H9 (cell line): Measurements from ENCODE around the gene MED15. TPM values are rescaled to one million over a fixed set of nuclear protein-coding genes. Genes with fewer than 3 reads are reported as not detected.

Experiments
- DNase-seq: peaks from one replicate; pipeline ENCODE4 v3.0.0-alpha.2; 2017
- H2AFZ ChIP-seq: one replicate; pipeline ENCODE4 v1.6.1; 2013; ENCODE audit warnings: mild to moderate bottlenecking, low read length, control low read depth, moderate library complexity
- H2AK5ac ChIP-seq: 2 replicates; pipeline ENCODE4 v1.6.1; 2013; ENCODE audit warnings: low read length, control low read depth, mixed read lengths; ENCODE audit not compliant: insufficient read length
- H2BK120ac ChIP-seq: one replicate; pipeline ENCODE4 v1.6.1; 2013; ENCODE audit warnings: low read depth, mild to moderate bottlenecking, low read length, control low read depth, inconsistent platforms; ENCODE audit not compliant: poor library complexity, severe bottlenecking
- H2BK12ac ChIP-seq: 2 replicates; pipeline ENCODE4 v1.6.1; 2013; ENCODE audit warnings: low read length, control low read depth, mixed read lengths, low read depth; ENCODE audit not compliant: insufficient read length
- H2BK15ac ChIP-seq: 2 replicates; pipeline ENCODE4 v1.6.1; 2013; ENCODE audit warnings: low read depth, low read length, control low read depth
- H2BK20ac ChIP-seq: one replicate; pipeline ENCODE4 v1.6.1; 2013; ENCODE audit warnings: low read depth, mild to moderate bottlenecking, low read length, control low read depth, inconsistent platforms; ENCODE audit not compliant: poor library complexity, severe bottlenecking
- H2BK5ac ChIP-seq: 2 replicates; pipeline ENCODE4 v1.6.1; 2013; ENCODE audit warnings: low read length, control low read depth, mixed read lengths; ENCODE audit not compliant: insufficient read length
- H3K14ac ChIP-seq: 2 replicates; pipeline ENCODE4 v1.6.1; 2013; ENCODE audit warnings: low read length, control low read depth; ENCODE audit not compliant: insufficient read depth
- H3K18ac ChIP-seq: 2 replicates; pipeline ENCODE4 v1.6.1; 2013; ENCODE audit warnings: low read depth, mild to moderate bottlenecking, mixed read lengths, low read length, control low read depth; ENCODE audit not compliant: insufficient read length
- H3K23ac ChIP-seq: 2 replicates; pipeline ENCODE4 v1.6.1; 2013; ENCODE audit warnings: low read length, control low read depth, mixed read lengths, low read depth; ENCODE audit not compliant: insufficient read length
- H3K23me2 ChIP-seq: 2 replicates; pipeline ENCODE4 v1.6.1; 2013; ENCODE audit warnings: low read depth, mild to moderate bottlenecking, mixed read lengths, low read length, control low read depth; ENCODE audit not compliant: insufficient read length, poor library complexity, severe bottlenecking
- H3K27ac ChIP-seq: 2 replicates; pipeline ENCODE4 v1.5.1; 2013; ENCODE audit warnings: low read length, control low read depth, mixed read lengths, low read depth; ENCODE audit not compliant: insufficient read length
- H3K27me3 ChIP-seq: 2 replicates; pipeline ENCODE4 v1.6.1; 2013; ENCODE audit warnings: low read length, control low read depth, inconsistent platforms; ENCODE audit not compliant: insufficient read depth
- H3K4ac ChIP-seq: 2 replicates; pipeline ENCODE4 v1.6.1; 2013; ENCODE audit warnings: low read depth, mild to moderate bottlenecking, control low read depth, inconsistent platforms, low read length, moderate library complexity
- H3K4me1 ChIP-seq: 2 replicates; pipeline ENCODE4 v1.6.1; 2013; ENCODE audit warnings: low read length, control low read depth, inconsistent platforms; ENCODE audit not compliant: insufficient read depth
- H3K4me2 ChIP-seq: 2 replicates; pipeline ENCODE4 v1.6.1; 2013; ENCODE audit warnings: low read length, control low read depth, mixed read lengths; ENCODE audit not compliant: insufficient read length, insufficient read depth
- H3K56ac ChIP-seq: 2 replicates; pipeline ENCODE4 v1.6.1; 2013; ENCODE audit warnings: low read depth, mild to moderate bottlenecking, mixed read lengths, low read length, control low read depth; ENCODE audit not compliant: insufficient read length
- H3K79me1 ChIP-seq: 2 replicates; pipeline ENCODE4 v1.6.1; 2013; ENCODE audit warnings: low read depth, mild to moderate bottlenecking, moderate library complexity, low read length, control low read depth, inconsistent platforms; ENCODE audit not compliant: insufficient read depth, poor library complexity, severe bottlenecking
- H3K79me2 ChIP-seq: 2 replicates; pipeline ENCODE4 v1.6.1; 2013; ENCODE audit warnings: low read length, control low read depth, inconsistent platforms; ENCODE audit not compliant: insufficient read depth
- H3K9ac ChIP-seq: 2 replicates; pipeline ENCODE4 v1.6.1; 2013; ENCODE audit warnings: low read length, control low read depth, mixed read lengths; ENCODE audit not compliant: insufficient read length; ENCODE audit errors: extremely low read depth
- H3K9me3 ChIP-seq: one replicate; pipeline ENCODE4 v1.6.1; 2013; ENCODE audit warnings: low read depth, low read length, inconsistent platforms; ENCODE audit not compliant: control insufficient read depth
- H3T11ph ChIP-seq: one replicate; pipeline ENCODE4 v1.6.1; 2013; ENCODE audit warnings: mild to moderate bottlenecking, low read length, control low read depth, inconsistent platforms
- H4K20me1 ChIP-seq: one replicate; pipeline ENCODE4 v1.6.1; 2013; ENCODE audit not compliant: control insufficient read depth, insufficient read length, insufficient read depth
- H4K5ac ChIP-seq: 2 replicates; pipeline ENCODE4 v1.6.1; 2013; ENCODE audit warnings: low read depth, mild to moderate bottlenecking, mixed read lengths, low read length, control low read depth; ENCODE audit not compliant: insufficient read length
- H4K8ac ChIP-seq: replicated peaks from 2 replicates; pipeline ENCODE4 v1.6.1; 2013; ENCODE audit warnings: low read length, control low read depth, mixed read lengths, low read depth; ENCODE audit not compliant: insufficient read length
- H4K91ac ChIP-seq: 2 replicates; pipeline ENCODE4 v1.6.1; 2013; ENCODE audit warnings: low read depth, mild to moderate bottlenecking, moderate library complexity, mixed read lengths, low read length, control low read depth; ENCODE audit not compliant: insufficient read length
- H3K27ac Mint-ChIP-seq, 3 experiments: 2 replicates in 2 of 3; 3 replicates in 1 of 3; pipeline ENCODE4 v1.8.0; 2020 to 2021; ENCODE audit warnings: mixed read lengths in 3 of 3, mild to moderate bottlenecking in 1 of 3, moderate library complexity in 1 of 3
- H3K27me3 Mint-ChIP-seq: 2 replicates; pipeline ENCODE4 v1.8.0; 2021; ENCODE audit warnings: low read depth, mild to moderate bottlenecking, moderate library complexity, mixed read lengths
- H3K36me3 Mint-ChIP-seq, 3 experiments: 2 replicates in 2 of 3; 3 replicates in 1 of 3; pipeline ENCODE4 v1.8.0; 2020 to 2021; ENCODE audit warnings: low read depth in 3 of 3, mixed read lengths in 3 of 3; ENCODE audit not compliant: insufficient read depth in 1 of 3
- H3K4me1 Mint-ChIP-seq, 2 experiments: 2 replicates each; pipeline ENCODE4 v1.8.0; 2020; ENCODE audit warnings: mixed read lengths in 2 of 2
- H3K4me3 Mint-ChIP-seq, 2 experiments: 2 replicates in 1 of 2; 3 replicates in 1 of 2; pipeline ENCODE4 v1.8.0; 2020 to 2021; ENCODE audit warnings: mild to moderate bottlenecking in 2 of 2, mixed read lengths in 2 of 2, moderate library complexity in 1 of 2
- H3K9me3 Mint-ChIP-seq, 2 experiments: 2 replicates in 1 of 2; 3 replicates in 1 of 2; pipeline ENCODE4 v1.8.0; 2020; ENCODE audit warnings: mild to moderate bottlenecking in 2 of 2, mixed read lengths in 2 of 2, moderate library complexity in 1 of 2
- WGBS: extraction: QIAGEN DNeasy Blood & Tissue Kit; methylation state at CpG from one replicate; pipeline ENCODE4 v1.1.7; 2013; ENCODE audit warnings: missing lambda C conversion rate, low lambda C conversion rate, mixed read lengths; ENCODE audit not compliant: insufficient read length; ENCODE audit errors: extremely low coverage; 5-methylcytosine and 5-hydroxymethylcytosine counted together
- total RNA-seq: library from RNA; stranded (reverse); gene quantifications from 2 replicates; pipeline ENCODE4 v1.2.1, GENCODE V29; 2021
- TF ChIP-seq, protein P1 (sequence below): fragments of 200-600 bp; sonication (generic); conservative IDR thresholded peaks from 3 replicates; pipeline ENCODE4 v1.8.0; 2021; ENCODE audit warnings: antibody characterized with exemption, mild to moderate bottlenecking

The MED15 gene
- total RNA-seq, 1 experiment from 2014 or later, result 47.4 TPM

DNA sequence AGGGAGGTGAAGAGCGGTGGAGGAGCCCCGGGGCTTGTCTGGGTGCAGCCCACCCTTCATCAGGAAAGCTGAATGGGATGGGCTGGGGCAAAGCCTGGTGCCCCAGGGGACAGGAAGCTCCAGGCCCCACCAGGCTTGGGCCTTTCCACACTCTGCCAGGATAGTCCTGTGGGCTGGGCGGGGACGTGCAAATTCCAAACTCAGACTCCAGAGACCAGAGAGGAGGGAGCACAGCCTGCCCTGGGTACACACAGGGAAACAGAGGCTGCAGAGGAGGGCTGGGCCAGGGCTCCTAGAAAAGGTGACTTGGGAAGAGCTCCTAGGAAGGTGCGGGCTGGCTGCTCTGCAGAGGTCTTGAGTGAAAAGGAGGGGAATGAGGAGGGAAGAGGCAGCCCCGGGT, 124.7 kb downstream of the MED15 start:
- WGBS, result no CpG with 5 or more reads among the region's 6 CpGs
- no peaks in the 10 kb centered on the region for H3K27me3 ChIP-seq
- DNase-seq, result no peak
- no peak overlapping the region for H4K5ac ChIP-seq
- no peak overlapping the region for H3K56ac ChIP-seq
- H2AK5ac ChIP-seq, result no peak overlapping the region
- no peak overlapping the region for H2BK5ac ChIP-seq
- Mint-ChIP-seq H3K27me3 (peaks cover 8% of the 10 kb centered on the region), H3K27ac (no peak overlapping the region; a peak in 1 of 7 replicates), H3K4me3 (no peak overlapping the region), H3K4me1 (peaks cover 5 to 9% of the 10 kb centered on the region in 2 experiments; a peak in 3 of 4 replicates), H3K9me3 (no peaks in the 10 kb centered on the region), H3K36me3 (no peaks in the 10 kb centered on the region)
- no peak overlapping the region for H4K91ac ChIP-seq
- no peak overlapping the region for H2BK120ac ChIP-seq
- H3K4me2 ChIP-seq, result no peak overlapping the region
- no peak overlapping the region for H2BK15ac ChIP-seq
- TF ChIP-seq, protein P1, sequence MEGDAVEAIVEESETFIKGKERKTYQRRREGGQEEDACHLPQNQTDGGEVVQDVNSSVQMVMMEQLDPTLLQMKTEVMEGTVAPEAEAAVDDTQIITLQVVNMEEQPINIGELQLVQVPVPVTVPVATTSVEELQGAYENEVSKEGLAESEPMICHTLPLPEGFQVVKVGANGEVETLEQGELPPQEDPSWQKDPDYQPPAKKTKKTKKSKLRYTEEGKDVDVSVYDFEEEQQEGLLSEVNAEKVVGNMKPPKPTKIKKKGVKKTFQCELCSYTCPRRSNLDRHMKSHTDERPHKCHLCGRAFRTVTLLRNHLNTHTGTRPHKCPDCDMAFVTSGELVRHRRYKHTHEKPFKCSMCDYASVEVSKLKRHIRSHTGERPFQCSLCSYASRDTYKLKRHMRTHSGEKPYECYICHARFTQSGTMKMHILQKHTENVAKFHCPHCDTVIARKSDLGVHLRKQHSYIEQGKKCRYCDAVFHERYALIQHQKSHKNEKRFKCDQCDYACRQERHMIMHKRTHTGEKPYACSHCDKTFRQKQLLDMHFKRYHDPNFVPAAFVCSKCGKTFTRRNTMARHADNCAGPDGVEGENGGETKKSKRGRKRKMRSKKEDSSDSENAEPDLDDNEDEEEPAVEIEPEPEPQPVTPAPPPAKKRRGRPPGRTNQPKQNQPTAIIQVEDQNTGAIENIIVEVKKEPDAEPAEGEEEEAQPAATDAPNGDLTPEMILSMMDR, result no peak
- H3K4me1 ChIP-seq, result no peaks in the 10 kb centered on the region
- H3K27ac ChIP-seq, result no peak overlapping the region
- no peak overlapping the region for H3T11ph ChIP-seq
- no peak overlapping the region for H2BK20ac ChIP-seq
- no peak overlapping the region for H2BK12ac ChIP-seq
- H3K14ac ChIP-seq, result no peak overlapping the region
- H2AFZ ChIP-seq, result no peak overlapping the region
- H3K9me3 ChIP-seq, result no peaks in the 10 kb centered on the region
- H3K18ac ChIP-seq, result no peak overlapping the region
- H4K8ac ChIP-seq, result no peak overlapping the region
- no peak overlapping the region for H3K9ac ChIP-seq
- no peak overlapping the region for H3K4ac ChIP-seq
- H4K20me1 ChIP-seq, result no peaks in the 10 kb centered on the region
- no peaks in the 10 kb centered on the region for H3K79me2 ChIP-seq
- no peak overlapping the region for H3K23ac ChIP-seq
- H3K79me1 ChIP-seq, result no peaks in the 10 kb centered on the region
- H3K23me2 ChIP-seq, result no peaks in the 10 kb centered on the region
